ENCODE results near the gene PAXX.

Gene PAXX

GRCh38 chr9:137034709-137035506 is 42.7 kb downstream of the PAXX start:
- peak; percentile 85 to 86 for DNase-seq

GRCh38 chr9:137035507-137035834 is 43.2 kb downstream of the PAXX start:
- no peak for DNase-seq

GRCh38 chr9:137035937-137036336 is 43.7 kb downstream of the PAXX start:
- DNase-seq, result no peak

GRCh38 chr9:137037035-137037434 is 44.8 kb downstream of the PAXX start:
- no peak for DNase-seq

GRCh38 chr9:137037483-137037882 is 45.3 kb downstream of the PAXX start:
- DNase-seq, result no peak

GRCh38 chr9:137038916-137039315 is 46.7 kb downstream of the PAXX start:
- DNase-seq, result no peak

- no peak for DNase-seq
Observed at GRCh38 chr9:137039611-137040366, 47.6 kb downstream of the PAXX start.

GRCh38 chr9:137040568-137040967 is 48.3 kb downstream of the PAXX start:
- no peak for DNase-seq

GRCh38 chr9:137041124-137041523 is 48.9 kb downstream of the PAXX start:
- no peak for DNase-seq

GRCh38 chr9:137042751-137043727 is 50.8 kb downstream of the PAXX start:
- DNase-seq, result no peak
